K562 (cell line): ENCODE data around the gene IRF3. TPM values are rescaled to one million over a fixed set of nuclear protein-coding genes. Genes with fewer than 3 reads are reported as not detected.
A peak's percentile ranks its signal among the peaks of the same experiment; 100 is the strongest.

ENCODE experiments used
- ARHGAP35 ChIP-seq: fragments of 450-650 bp; IDR thresholded peaks from 2 replicates; pipeline ENCODE4 v1.6.1; 2018; ENCODE audit not compliant: partially characterized antibody
- ASH1L ChIP-seq: fragments of 450-650 bp; IDR thresholded peaks from 2 replicates; pipeline ENCODE4 v1.6.1; 2018; ENCODE audit warnings: borderline replicate concordance, mild to moderate bottlenecking, low read depth; ENCODE audit not compliant: partially characterized antibody
- CBX2 ChIP-seq: fragments of 200-600 bp; sonication (generic); IDR thresholded peaks from one replicate; pipeline ENCODE4 v1.6.1; 2012; ENCODE audit warnings: mild to moderate bottlenecking, low read length, inconsistent platforms; ENCODE audit not compliant: insufficient read depth, poor library complexity, severe bottlenecking
- HNRNPLL ChIP-seq: fragments of 200-400 bp; formaldehyde crosslinking; IDR thresholded peaks from 2 replicates; pipeline ENCODE4 v1.6.1; 2017; ENCODE audit warnings: low read length, low read depth, mild to moderate bottlenecking; ENCODE audit not compliant: poor library complexity, severe bottlenecking
- MAZ ChIP-seq, 2 experiments: fragments of 450-650 bp in 1 of 2; sonication (generic) in 1 of 2; formaldehyde crosslinking; IDR thresholded peaks in 1 of 2; conservative IDR thresholded peaks in 1 of 2; 2 replicates each; pipeline versions ENCODE4 v1.4.0 to v1.5.0; 2020; ENCODE audit warnings: mild to moderate bottlenecking in 1 of 2, missing genetic modification reagents in 1 of 2
- MTA1 ChIP-seq: fragments of 450-650 bp; IDR thresholded peaks from 2 replicates; pipeline ENCODE4 v1.6.1; 2017; ENCODE audit warnings: borderline replicate concordance
- NR1H2 ChIP-seq: sonication (generic); formaldehyde crosslinking; IDR thresholded peaks from 2 replicates; pipeline ENCODE4 v1.4.0; 2020; ENCODE audit warnings: mild to moderate bottlenecking, missing genetic modification reagents
- POLR2A ChIP-seq: fragments of 450-650 bp; conservative IDR thresholded peaks from 2 replicates; pipeline ENCODE4 v1.6.1; 2016
- RBFOX2 ChIP-seq: fragments of 200-400 bp; formaldehyde crosslinking; IDR thresholded peaks from 2 replicates; pipeline ENCODE4 v1.6.1; 2017; ENCODE audit warnings: low read depth, mild to moderate bottlenecking, low read length, moderate library complexity
- SOX6 ChIP-seq: fragments of 450-650 bp; IDR thresholded peaks from 2 replicates; pipeline ENCODE4 v1.6.1; 2014; ENCODE audit warnings: mild to moderate bottlenecking
- ZC3H11A ChIP-seq: IDR thresholded peaks from 2 replicates; pipeline ENCODE4 v1.6.1; 2012; ENCODE audit warnings: low read depth, low read length, improper control_type of control experiment
- ZFX ChIP-seq: sonication (generic); formaldehyde crosslinking; IDR thresholded peaks from 2 replicates; pipeline ENCODE4 v1.8.0; 2022; ENCODE audit warnings: mild to moderate bottlenecking, missing genetic modification reagents, moderate library complexity
- ZKSCAN1 ChIP-seq: fragments of 150-350 bp; IDR thresholded peaks from 2 replicates; pipeline ENCODE4 v1.6.1; 2016; ENCODE audit warnings: low read depth, low read length
- ZKSCAN8 ChIP-seq: fragments of 200-800 bp; sonication (Bioruptor generic); IDR thresholded peaks from 2 replicates; pipeline ENCODE4 v1.6.1; 2016; ENCODE audit warnings: missing genetic modification characterization, missing compliant biosample characterization
- ZNF143 ChIP-seq: sonication (generic); formaldehyde crosslinking; IDR thresholded peaks from 2 replicates; pipeline ENCODE4 v1.9.0; 2022; ENCODE audit warnings: mild to moderate bottlenecking, missing genetic modification reagents
- ZSCAN29 ChIP-seq: fragments of 450-650 bp; IDR thresholded peaks from 2 replicates; pipeline ENCODE4 v1.6.1; 2017
- polyA plus RNA-seq, 8 experiments: library from polyadenylated mRNA; depleted of rRNA in 4 of 8; stranded (reverse) in 5 of 8; unstranded in 3 of 8; fragments of >200 nt; fragmentation: Nextera tagmentation in 2 of 8; fragmentation: Illumina TruSeq in 1 of 8; extraction: Ambion mirVana in 2 of 8; extraction: Trizol in 1 of 8; gene quantifications; 2 replicates each; pipeline versions ENCODE4 v1.2.1 to v1.2.3, GENCODE V29; 2011 to 2014; ENCODE audit warnings: inconsistent platforms in 1 of 8, missing spikeins in 1 of 8
- total RNA-seq, 7 experiments: library from RNA; depleted of rRNA in 6 of 7; stranded (reverse); fragments of >200 nt in 6 of 7; fragmentation: Illumina TruSeq in 2 of 7; extraction: Trizol in 2 of 7; gene quantifications; 2 replicates each; pipeline versions ENCODE4 v1.2.1 to v1.2.3, GENCODE V29; 2011 to 2021; ENCODE audit warnings: low replicate concordance in 1 of 7
- TF ChIP-seq, protein P1 (sequence below): fragments of 450-650 bp; IDR thresholded peaks from 2 replicates; pipeline ENCODE4 v1.6.1; 2016; ENCODE audit warnings: antibody characterized with exemption
- TF ChIP-seq, protein P2 (sequence below): fragments of 450-650 bp; IDR thresholded peaks from 2 replicates; pipeline ENCODE4 v1.7.1; 2018; ENCODE audit warnings: mild to moderate bottlenecking, low read depth; ENCODE audit not compliant: partially characterized antibody
- TF ChIP-seq, protein P3 (sequence below), 3 experiments: fragments of 200-800 bp in 1 of 3; fragments of 250-450 bp in 1 of 3; fragments of 450-650 bp in 1 of 3; sonication (Bioruptor Pico) in 1 of 3; sonication (Bioruptor generic) in 1 of 3; formaldehyde crosslinking in 1 of 3; IDR thresholded peaks; 2 replicates each; pipeline versions ENCODE4 v1.6.1 to v1.8.0; 2016 to 2022; ENCODE audit warnings: mild to moderate bottlenecking in 2 of 3, missing genetic modification characterization in 2 of 3, missing compliant biosample characterization in 1 of 3, moderate library complexity in 1 of 3

Gene IRF3
- total and polyA plus RNA-seq, 9 of the 15 experiments (the other 6 are each of a cell fraction or from before 2014, with no cell fraction given), result 7.5 to 145 (median 65.4) TPM

DNA sequence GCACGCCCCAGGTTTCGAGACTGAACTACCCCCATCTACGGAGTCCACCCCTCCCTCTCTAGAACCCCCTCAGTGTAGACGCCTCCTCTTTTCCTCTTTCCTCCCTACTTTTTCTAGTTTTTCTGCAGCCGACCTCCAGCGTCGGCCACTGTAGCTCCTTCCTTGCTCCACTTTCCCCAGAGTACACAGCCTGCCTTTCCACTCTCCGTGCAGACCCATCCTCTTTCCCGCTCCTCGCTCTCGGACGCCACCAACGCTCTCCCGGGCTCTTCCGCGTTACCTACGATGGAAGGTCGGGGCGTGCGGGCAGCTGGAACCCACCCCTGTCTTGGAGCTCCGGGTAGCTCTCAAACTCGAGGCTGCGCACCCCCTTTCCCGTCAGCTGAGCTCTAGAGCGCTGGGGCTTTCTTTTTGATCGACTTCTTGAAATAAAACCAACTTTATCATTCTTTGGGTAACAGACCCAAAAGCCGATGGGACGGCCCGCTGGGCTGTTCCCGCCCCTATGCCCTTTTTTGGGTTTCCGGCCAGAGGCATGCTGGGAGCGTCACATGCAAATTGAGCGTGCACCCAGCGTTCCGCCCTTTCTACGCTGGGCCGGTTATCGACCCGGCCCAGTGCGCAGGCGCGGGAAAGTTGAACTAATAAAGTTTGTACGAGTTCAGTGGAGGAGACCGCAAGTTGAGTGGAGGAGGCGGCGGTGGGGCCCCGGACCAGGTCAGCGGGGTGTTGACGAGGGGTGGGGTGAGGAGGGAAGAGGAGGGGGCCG lies at the start of gene IRF3, which contains the start of gene BCL2L12 (continued):
- TF ChIP-seq ZC3H11A (no peak), HNRNPLL (peak; percentile 91), MTA1 (0 out of 2 replicates have a peak, but pooled peaks have one; percentile 10), CBX2 (no peak), SOX6 (no peak), ZFX (peak; percentile 29; the same call in 1 of the 2 replicates), ZNF143 (CRISPR knock-in tag) (peak; percentile 79), NR1H2 (CRISPR knock-in tag) (peak; percentile 55; the same call in 1 of the 2 replicates), MAZ (CRISPR knock-in tag; conservative IDR thresholded peaks at IDR 0.05 in 1 of 2, IDR thresholded peaks at IDR 0.05 in 1 of 2) (0 out of 4 replicates have a peak, but pooled peaks of 1 of the 2 experiments have one; percentile 29), RBFOX2 (peak; percentile 93), ZKSCAN1 (peak; percentile 26; the same call in 1 of the 2 replicates), ASH1L (peak; percentile 52), ZSCAN29 (peak; percentile 95), ARHGAP35 (peak; percentile 56), POLR2A (peak; percentile 89), ZKSCAN8 (CRISPR knock-in tag) (no peak)
- TF ChIP-seq, protein P1, sequence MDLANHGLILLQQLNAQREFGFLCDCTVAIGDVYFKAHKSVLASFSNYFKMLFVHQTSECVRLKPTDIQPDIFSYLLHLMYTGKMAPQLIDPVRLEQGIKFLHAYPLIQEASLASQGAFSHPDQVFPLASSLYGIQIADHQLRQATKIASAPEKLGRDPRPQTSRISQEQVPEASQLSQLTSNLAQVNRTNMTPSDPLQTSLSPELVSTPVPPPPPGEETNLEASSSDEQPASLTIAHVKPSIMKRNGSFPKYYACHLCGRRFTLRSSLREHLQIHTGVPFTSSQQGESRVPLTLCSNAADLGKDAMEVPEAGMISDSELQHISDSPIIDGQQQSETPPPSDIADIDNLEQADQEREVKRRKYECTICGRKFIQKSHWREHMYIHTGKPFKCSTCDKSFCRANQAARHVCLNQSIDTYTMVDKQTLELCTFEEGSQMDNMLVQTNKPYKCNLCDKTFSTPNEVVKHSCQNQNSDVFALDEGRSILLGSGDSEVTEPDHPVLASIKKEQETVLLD, result peak; percentile 98
- TF ChIP-seq, protein P2, sequence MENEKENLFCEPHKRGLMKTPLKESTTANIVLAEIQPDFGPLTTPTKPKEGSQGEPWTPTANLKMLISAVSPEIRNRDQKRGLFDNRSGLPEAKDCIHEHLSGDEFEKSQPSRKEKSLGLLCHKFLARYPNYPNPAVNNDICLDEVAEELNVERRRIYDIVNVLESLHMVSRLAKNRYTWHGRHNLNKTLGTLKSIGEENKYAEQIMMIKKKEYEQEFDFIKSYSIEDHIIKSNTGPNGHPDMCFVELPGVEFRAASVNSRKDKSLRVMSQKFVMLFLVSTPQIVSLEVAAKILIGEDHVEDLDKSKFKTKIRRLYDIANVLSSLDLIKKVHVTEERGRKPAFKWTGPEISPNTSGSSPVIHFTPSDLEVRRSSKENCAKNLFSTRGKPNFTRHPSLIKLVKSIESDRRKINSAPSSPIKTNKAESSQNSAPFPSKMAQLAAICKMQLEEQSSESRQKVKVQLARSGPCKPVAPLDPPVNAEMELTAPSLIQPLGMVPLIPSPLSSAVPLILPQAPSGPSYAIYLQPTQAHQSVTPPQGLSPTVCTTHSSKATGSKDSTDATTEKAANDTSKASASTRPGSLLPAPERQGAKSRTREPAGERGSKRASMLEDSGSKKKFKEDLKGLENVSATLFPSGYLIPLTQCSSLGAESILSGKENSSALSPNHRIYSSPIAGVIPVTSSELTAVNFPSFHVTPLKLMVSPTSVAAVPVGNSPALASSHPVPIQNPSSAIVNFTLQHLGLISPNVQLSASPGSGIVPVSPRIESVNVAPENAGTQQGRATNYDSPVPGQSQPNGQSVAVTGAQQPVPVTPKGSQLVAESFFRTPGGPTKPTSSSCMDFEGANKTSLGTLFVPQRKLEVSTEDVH, result peak; percentile 13
- TF ChIP-seq, protein P3, sequence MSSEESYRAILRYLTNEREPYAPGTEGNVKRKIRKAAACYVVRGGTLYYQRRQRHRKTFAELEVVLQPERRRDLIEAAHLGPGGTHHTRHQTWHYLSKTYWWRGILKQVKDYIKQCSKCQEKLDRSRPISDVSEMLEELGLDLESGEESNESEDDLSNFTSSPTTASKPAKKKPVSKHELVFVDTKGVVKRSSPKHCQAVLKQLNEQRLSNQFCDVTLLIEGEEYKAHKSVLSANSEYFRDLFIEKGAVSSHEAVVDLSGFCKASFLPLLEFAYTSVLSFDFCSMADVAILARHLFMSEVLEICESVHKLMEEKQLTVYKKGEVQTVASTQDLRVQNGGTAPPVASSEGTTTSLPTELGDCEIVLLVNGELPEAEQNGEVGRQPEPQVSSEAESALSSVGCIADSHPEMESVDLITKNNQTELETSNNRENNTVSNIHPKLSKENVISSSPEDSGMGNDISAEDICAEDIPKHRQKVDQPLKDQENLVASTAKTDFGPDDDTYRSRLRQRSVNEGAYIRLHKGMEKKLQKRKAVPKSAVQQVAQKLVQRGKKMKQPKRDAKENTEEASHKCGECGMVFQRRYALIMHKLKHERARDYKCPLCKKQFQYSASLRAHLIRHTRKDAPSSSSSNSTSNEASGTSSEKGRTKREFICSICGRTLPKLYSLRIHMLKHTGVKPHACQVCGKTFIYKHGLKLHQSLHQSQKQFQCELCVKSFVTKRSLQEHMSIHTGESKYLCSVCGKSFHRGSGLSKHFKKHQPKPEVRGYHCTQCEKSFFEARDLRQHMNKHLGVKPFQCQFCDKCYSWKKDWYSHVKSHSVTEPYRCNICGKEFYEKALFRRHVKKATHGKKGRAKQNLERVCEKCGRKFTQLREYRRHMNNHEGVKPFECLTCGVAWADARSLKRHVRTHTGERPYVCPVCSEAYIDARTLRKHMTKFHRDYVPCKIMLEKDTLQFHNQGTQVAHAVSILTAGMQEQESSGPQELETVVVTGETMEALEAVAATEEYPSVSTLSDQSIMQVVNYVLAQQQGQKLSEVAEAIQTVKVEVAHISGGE (CRISPR knock-in tag; IDR thresholded peaks at IDR 0.05), result 0 out of 6 replicates have a peak, but pooled peaks of 1 of the 3 experiments have one; percentile 14
